GM12878 (cell line): ENCODE data around the gene DISP2. TPM values are rescaled to one million over a fixed set of nuclear protein-coding genes. Genes with fewer than 3 reads are reported as not detected.

Experiments
- ATAC-seq: fragments of 200-7000 bp; cut with Tn5 transposase; 3 replicates; pipeline ENCODE4 v1.9.1; 2020; ENCODE audit warnings: mild to moderate bottlenecking, moderate library complexity
- BruUV-seq: library from RNA; stranded (reverse); fragments of 400-500 nt; replicated peaks from 2 replicates; lab custom pipeline; 2021; lab: Mats Ljungman, UMichigan
- CTCF ChIA-PET: fragments of 300-600 bp; sonication (Branson Sonifier 250); formaldehyde crosslinking; extraction: SDS; loops from one replicate; lab custom pipeline; 2021; ENCODE audit warnings: inconsistent platforms; lab: Yijun Ruan, JAX
- POLR2A ChIA-PET: fragments of 350-600 bp; formaldehyde crosslinking; extraction: SDS; loops from one replicate; lab custom pipeline; 2021; ENCODE audit warnings: inconsistent platforms; lab: Charles Lee
- RAD21 ChIA-PET: fragments of 300-600 bp; sonication (Branson Sonifier 250); formaldehyde crosslinking; loops from one replicate; lab custom pipeline; 2023; ENCODE audit warnings: antibody characterized with exemption; ENCODE audit not compliant: unreplicated experiment; lab: Charles Lee
- SMC1A ChIA-PET: fragments of 300-600 bp; sonication (Branson Sonifier 250); formaldehyde crosslinking; loops from one replicate; lab custom pipeline; 2023; ENCODE audit not compliant: unreplicated experiment, uncharacterized antibody; lab: Charles Lee
- DNase-seq: peaks from one replicate; pipeline ENCODE4 v3.0.0-alpha.2; 2011; ENCODE audit warnings: low read depth, low spot score
- FAIRE-seq: peaks from 3 replicates; lab custom pipeline; 2011; peaks lifted over from hg19 to GRCh38; lab: Jason Lieb, UNC
- H2AFZ ChIP-seq: 2 replicates; pipeline ENCODE4 v1.6.0; 2011; ENCODE audit warnings: low read depth, low read length, control low read depth; ENCODE audit not compliant: control insufficient read depth
- H3K27ac ChIP-seq: 2 replicates; pipeline ENCODE4 v1.5.1; 2011; ENCODE audit warnings: control low read depth; ENCODE audit not compliant: control insufficient read depth, insufficient read depth
- H3K27me3 ChIP-seq, 2 experiments: replicated peaks in 1 of 2; 2 replicates each; pipeline versions ENCODE4 v1.6.0 to v1.6.1; 2011; ENCODE audit warnings: low read length in 1 of 2; ENCODE audit not compliant: control insufficient read depth in 2 of 2, insufficient read depth in 2 of 2
- H3K36me3 ChIP-seq, 2 experiments: 2 replicates each; pipeline ENCODE4 v1.5.1; 2011; ENCODE audit warnings: low read length in 1 of 2; ENCODE audit not compliant: control insufficient read depth in 2 of 2, insufficient read depth in 2 of 2
- H3K4me1 ChIP-seq: 2 replicates; pipeline ENCODE4 v1.6.1; 2011; ENCODE audit warnings: mild to moderate bottlenecking, low read length, moderate library complexity, mixed read lengths; ENCODE audit not compliant: control insufficient read depth, insufficient read depth
- H3K4me2 ChIP-seq: 2 replicates; pipeline ENCODE4 v1.6.0; 2011; ENCODE audit warnings: control low read depth; ENCODE audit not compliant: control insufficient read depth, insufficient read depth
- H3K4me3 ChIP-seq: fragments of 200-600 bp; sonication (generic); 2 replicates; pipeline ENCODE4 v1.5.1; 2016
- H3K79me2 ChIP-seq: 2 replicates; pipeline ENCODE4 v1.6.0; 2011; ENCODE audit warnings: low read length; ENCODE audit not compliant: control insufficient read depth, insufficient read depth
- H3K9ac ChIP-seq: 2 replicates; pipeline ENCODE4 v1.8.0; 2011; ENCODE audit warnings: low read length, control low read depth, mixed read lengths; ENCODE audit not compliant: control insufficient read depth, insufficient read depth
- H3K9me3 ChIP-seq: replicated peaks from 3 replicates; pipeline ENCODE4 v1.5.1; 2011; ENCODE audit warnings: mild to moderate bottlenecking, low read length; ENCODE audit not compliant: control insufficient read depth, insufficient read depth
- H4K20me1 ChIP-seq: 2 replicates; pipeline ENCODE4 v1.6.0; 2011; ENCODE audit not compliant: control insufficient read depth, insufficient read depth
- BRCA1 ChIP-seq: IDR thresholded peaks from 2 replicates; pipeline ENCODE4 v1.6.1; 2011; ENCODE audit warnings: low read depth, low read length, improper control_type of control experiment
- CBFB ChIP-seq: IDR thresholded peaks from 2 replicates; pipeline ENCODE4 v1.6.1; 2016; ENCODE audit warnings: antibody characterized with exemption, low read depth
- CREM ChIP-seq: IDR thresholded peaks from 2 replicates; pipeline ENCODE4 v1.6.1; 2014; ENCODE audit warnings: antibody characterized with exemption, low read depth
- HDGF ChIP-seq: fragments of 450-650 bp; IDR thresholded peaks from 2 replicates; pipeline ENCODE4 v1.6.1; 2016; ENCODE audit warnings: antibody characterized with exemption
- IKZF2 ChIP-seq, 2 experiments: fragments of 450-650 bp; IDR thresholded peaks; 2 replicates each; pipeline ENCODE4 v1.6.1; 2017; ENCODE audit warnings: mild to moderate bottlenecking in 2 of 2, moderate library complexity in 2 of 2
- MXI1 ChIP-seq: fragments of 150-350 bp; IDR thresholded peaks from 2 replicates; pipeline ENCODE4 v1.6.1; 2011; ENCODE audit warnings: low read depth, mild to moderate bottlenecking, inconsistent platforms, low read length, improper control_type of control experiment
- NR2C2 ChIP-seq: IDR thresholded peaks from 2 replicates; pipeline ENCODE4 v1.6.1; 2011; ENCODE audit warnings: borderline replicate concordance, low read depth; ENCODE audit not compliant: control insufficient read depth, insufficient read length
- PBX3 ChIP-seq: IDR thresholded peaks from 2 replicates; pipeline ENCODE4 v1.6.1; 2011; ENCODE audit warnings: mild to moderate bottlenecking, low read depth, low read length, moderate library complexity; ENCODE audit not compliant: insufficient replicate concordance
- POU2F2 ChIP-seq: IDR thresholded peaks from 3 replicates; pipeline ENCODE4 v1.6.1; 2011; ENCODE audit warnings: low read depth, mild to moderate bottlenecking, low read length, borderline replicate concordance
- TCF12 ChIP-seq: IDR thresholded peaks from 2 replicates; pipeline ENCODE4 v1.6.1; 2011; ENCODE audit warnings: low read depth, mild to moderate bottlenecking, low read length
- YBX1 ChIP-seq: fragments of 450-650 bp; IDR thresholded peaks from 2 replicates; pipeline ENCODE4 v1.6.1; 2016; ENCODE audit warnings: antibody characterized with exemption
- ZNF592 ChIP-seq: fragments of 450-650 bp; IDR thresholded peaks from 2 replicates; pipeline ENCODE4 v1.6.1; 2017; ENCODE audit warnings: mild to moderate bottlenecking, moderate library complexity
- WGBS: methylation state at CpG from one replicate; pipeline ENCODE4 v1.1.6; 2016; ENCODE audit warnings: low lambda C conversion rate; ENCODE audit not compliant: insufficient replicate concordance, insufficient coverage; ENCODE audit errors: missing lambda C conversion rate; 5-methylcytosine and 5-hydroxymethylcytosine counted together
- in situ Hi-C: fragments of 300-500 bp; cut with MboI; formaldehyde crosslinking; loops from 9 replicates; pipeline ENCODE4 v1.14.3; 2018; ENCODE audit warnings: mixed read lengths
- intact Hi-C: fragments of 100-400 bp; cut with micrococcal nuclease; formaldehyde crosslinking; loops from one replicate; pipeline ENCODE4 v1.14.2; 2022; ENCODE audit not compliant: unreplicated experiment
- polyA plus RNA-seq, 11 experiments: library from polyadenylated mRNA; depleted of rRNA in 4 of 11; unstranded in 6 of 11; stranded (reverse) in 5 of 11; fragments of >200 nt; fragmentation: Nextera tagmentation in 4 of 11; fragmentation: Illumina TruSeq in 1 of 11; extraction: Ambion mirVana in 4 of 11; extraction: Trizol in 1 of 11; gene quantifications; 1 replicate in 1 of 11; 2 replicates in 10 of 11; pipeline versions ENCODE4 v1.2.1 to v1.2.3, GENCODE V29; 2011 to 2016; ENCODE audit warnings: inconsistent platforms in 2 of 11, missing spikeins in 2 of 11, low read depth in 1 of 11
- total RNA-seq, 4 experiments: library from RNA; depleted of rRNA in 3 of 4; stranded (reverse); fragments of >200 nt in 3 of 4; fragmentation: Illumina TruSeq in 1 of 4; extraction: Trizol in 1 of 4; gene quantifications; 2 replicates each; pipeline versions ENCODE4 v1.2.1 to v1.2.3, GENCODE V29; 2013 to 2021

DISP2 gene
- total and polyA plus RNA-seq, 10 of the 15 experiments (the other 5 are each of a cell fraction or from before 2014, with no cell fraction given) = under 0.01 to 0.20 (median 0.12) TPM; not detected in 7

GRCh38 chr15:40339621-40339945 is 18.4 kb upstream of the DISP2 start:
- POLR2A ChIA-PET = interaction anchor here (0.8 kb wide), 1 partner anchor 293 kb away, joined by 3 read pairs; no protein-coding TSS in a partner anchor

More at GRCh38 chr15:40339621-40339945, 18.4 kb upstream of the DISP2 start:
- FAIRE-seq = no peak
- Histone ChIP-seq H3K9me3 (no peaks in the 10 kb centered on the region), H3K4me1 (peaks cover under 1% of the 10 kb centered on the region; the same call in 1 of the 2 replicates), H3K9ac (no peak overlapping the region), H3K4me3 (no peak overlapping the region), H3K79me2 (no peaks in the 10 kb centered on the region), H3K27ac (no peak overlapping the region), H2AFZ (no peak overlapping the region), H3K36me3 (no peaks in the 10 kb centered on the region), H4K20me1 (no peaks in the 10 kb centered on the region), H3K27me3 (no peaks in the 10 kb centered on the region; a peak in 1 of 4 replicates), H3K4me2 (no peak overlapping the region)
- no TSS peak for BruUV-seq
- CTCF ChIA-PET = interaction anchor here (0.7 to 13.7 kb wide), 14 partner anchors 8 to 160 kb away, joined by 3 to 336 read pairs (median 5); partner anchors contain the start of genes INAFM2, IVD and PLCB2
- intact Hi-C loops (no loop called here), in situ Hi-C loops (no loop called here)
- RAD21 ChIA-PET = interaction anchor here (1.1 to 4.7 kb wide), 5 partner anchors 17 to 61 kb away, joined by 3 to 93 read pairs (median 4); partner anchors contain the start of gene INAFM2
- TF ChIP-seq BRCA1 (no peak), TCF12 (no peak), IKZF2 (IDR thresholded peaks at IDR 0.05) (no peak), HDGF (no peak), NR2C2 (no peak), POU2F2 (no peak), ZNF592 (no peak), PBX3 (no peak), YBX1 (no peak), CBFB (no peak), CREM (no peak), MXI1 (no peak)
- 39% methylated on average over 7 of the region's 7 CpGs for WGBS
- DNase-seq = no peak
- ATAC-seq = no peak
- SMC1A ChIA-PET = interaction anchor here (0.9 to 4.6 kb wide), 3 partner anchors 12 to 61 kb away, joined by 3 to 58 read pairs (median 31); no protein-coding TSS in a partner anchor
